Activated CD4-positive, alpha-beta T cell treated with anti-CD3 and anti-CD28 coated beads, Interleukin-2, amount 50 U/mL, for 16 hours (primary cell): Measurements from ENCODE around the gene PRKAR2A.
"Not testable (repeated sequence)": the region's sequence is repeated elsewhere in the genome, so short reads cannot be mapped to it uniquely, and the experiment has no call there.

Source experiments
- DNase-seq: peaks from one replicate; pipeline ENCODE4 v3.0.0-alpha.2; 2020

The PRKAR2A gene

GRCh38 chr3:48725185-48725855 is 122.4 kb downstream of the PRKAR2A start:
- not testable (repeated sequence) for DNase-seq

GRCh38 chr3:48723725-48724124 is 123.9 kb downstream of the PRKAR2A start:
- no peak for DNase-seq

GRCh38 chr3:48723293-48723692 is 124.4 kb downstream of the PRKAR2A start:
- DNase-seq = not testable (repeated sequence)

- peak; percentile 99 for DNase-seq
These were observed 130.5 kb downstream of the PRKAR2A start, which contains the start of gene IP6K2 for GRCh38 chr3:48716982-48717746. Gene IP6K2 (minus strand): TSS chr3:48717221. CDS start chr3:48695291, 21,930 bp downstream.

- peak; percentile 30 for DNase-seq
These were observed 131.1 kb downstream of the PRKAR2A start for GRCh38 chr3:48716508-48716981.

GRCh38 chr3:48715174-48715800 is 132.4 kb downstream of the PRKAR2A start:
- DNase-seq = no peak

GRCh38 chr3:48711727-48712126 is 135.9 kb downstream of the PRKAR2A start:
- no peak for DNase-seq

- no peak for DNase-seq
These were observed 138.6 kb downstream of the PRKAR2A start for GRCh38 chr3:48709051-48709461.

- no peak for DNase-seq
These were observed 139.2 kb downstream of the PRKAR2A start for GRCh38 chr3:48708481-48708889.

- DNase-seq = no peak
These were observed 140.5 kb downstream of the PRKAR2A start for GRCh38 chr3:48707157-48707556.

GRCh38 chr3:48702320-48702920 is 145.3 kb downstream of the PRKAR2A start:
- no peak for DNase-seq

GRCh38 chr3:48700731-48701405 is 146.8 kb downstream of the PRKAR2A start:
- DNase-seq = no peak

GRCh38 chr3:48698891-48699290 is 148.8 kb downstream of the PRKAR2A start:
- no peak for DNase-seq

GRCh38 chr3:48697952-48698351 is 149.7 kb downstream of the PRKAR2A start:
- DNase-seq = no peak

- no peak for DNase-seq
These were observed 151.1 kb downstream of the PRKAR2A start for GRCh38 chr3:48696601-48697000.
